Measurements from ENCODE around the gene TMPRSS11E.
"Not testable (repeated sequence)": the region's sequence is repeated elsewhere in the genome, so short reads cannot be mapped to it uniquely, and the experiment has no call there.

TMPRSS11E gene

DNA sequence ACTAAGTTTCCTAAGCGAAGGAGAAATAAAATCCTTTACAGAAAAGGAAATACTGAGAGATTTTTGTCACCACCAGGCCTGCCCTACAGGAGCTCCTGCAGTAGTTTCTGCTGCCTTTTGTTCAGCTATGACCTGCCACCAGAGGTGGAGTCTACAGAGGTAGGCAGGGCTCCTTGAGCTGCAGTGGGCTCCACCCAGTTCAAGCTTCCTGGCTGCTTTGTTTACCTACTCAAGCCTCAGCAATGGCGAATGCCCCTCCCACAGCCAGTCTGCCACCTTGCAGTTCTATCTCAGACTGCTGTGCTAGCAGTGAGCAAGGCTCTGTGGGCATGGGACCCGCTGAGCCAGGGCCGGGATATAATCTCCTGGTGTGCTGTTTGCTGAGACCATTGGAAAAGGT is 57.6 kb downstream of the TMPRSS11E start:
- H3K4me1 ChIP-seq (ENCODE audit: insufficient read depth, low read length); H3K4me3 ChIP-seq (ENCODE audit: low read length); H3K9ac ChIP-seq (ENCODE audit: low read depth, low read length); H3K27ac ChIP-seq (ENCODE audit: low read length); H3K27me3 ChIP-seq (ENCODE audit: insufficient read depth, low read length); H3K36me3 ChIP-seq (ENCODE audit: insufficient read depth, low read depth, low read length): not testable (repeated sequence)
- peaks cover 11% of the 10 kb centered on the region for H3K9me3 ChIP-seq (ENCODE audit: insufficient read depth, low read depth, low read length)

GRCh38 chr4:68505452-68505851 is 58.2 kb downstream of the TMPRSS11E start:
- not testable (repeated sequence) for H3K9ac ChIP-seq (ENCODE audit: low read depth, low read length); H3K27me3 ChIP-seq (ENCODE audit: insufficient read depth, low read length); H3K36me3 ChIP-seq (ENCODE audit: insufficient read depth, low read depth, low read length); H3K4me1 ChIP-seq (ENCODE audit: insufficient read depth, low read length); H3K27ac ChIP-seq (ENCODE audit: low read length); H3K4me3 ChIP-seq (ENCODE audit: low read length)
- peaks cover 11% of the 10 kb centered on the region for H3K9me3 ChIP-seq (ENCODE audit: insufficient read depth, low read depth, low read length)

GRCh38 chr4:68518889-68519288 is 71.6 kb downstream of the TMPRSS11E start:
- no peaks in the 10 kb centered on the region for H3K4me1 ChIP-seq (ENCODE audit: insufficient read depth, low read length)
- no peaks in the 10 kb centered on the region for H3K9me3 ChIP-seq (ENCODE audit: insufficient read depth, low read depth, low read length)
- no peaks in the 10 kb centered on the region for H3K27me3 ChIP-seq (ENCODE audit: insufficient read depth, low read length)
- no peaks in the 10 kb centered on the region for H3K36me3 ChIP-seq (ENCODE audit: insufficient read depth, low read depth, low read length)
- H3K27ac ChIP-seq (ENCODE audit: low read length) = no peak overlapping the region
- no peak overlapping the region for H3K9ac ChIP-seq (ENCODE audit: low read depth, low read length)
- no peak overlapping the region for H3K4me3 ChIP-seq (ENCODE audit: low read length)

DNA sequence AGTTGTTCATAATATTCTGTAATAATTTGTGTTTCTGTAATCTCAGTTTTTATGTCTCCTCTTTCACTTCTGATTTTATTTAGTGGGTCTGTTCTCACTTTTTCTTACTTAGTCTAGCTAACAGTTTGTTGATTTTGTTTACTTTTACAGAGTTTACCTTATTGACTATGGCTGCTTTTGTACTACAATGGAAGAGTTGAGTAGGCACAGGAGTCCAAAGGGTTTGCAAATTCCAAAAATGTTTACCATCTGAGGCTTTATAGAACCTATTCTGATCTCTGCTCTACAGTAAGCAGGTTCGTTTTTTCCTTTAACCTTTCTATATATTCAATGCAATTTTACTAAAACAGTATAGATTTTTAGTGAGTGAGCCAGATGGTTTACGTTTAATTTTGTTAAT is 73.7 kb downstream of the TMPRSS11E start:
- Histone ChIP-seq H3K4me1 (ENCODE audit: insufficient read depth, low read length) (no peaks in the 10 kb centered on the region), H3K9ac (ENCODE audit: low read depth, low read length) (no peak overlapping the region), H3K4me3 (ENCODE audit: low read length) (no peak overlapping the region), H3K9me3 (ENCODE audit: insufficient read depth, low read depth, low read length) (no peaks in the 10 kb centered on the region), H3K36me3 (ENCODE audit: insufficient read depth, low read depth, low read length) (no peaks in the 10 kb centered on the region), H3K27ac (ENCODE audit: low read length) (no peak overlapping the region), H3K27me3 (ENCODE audit: insufficient read depth, low read length) (no peaks in the 10 kb centered on the region)

GRCh38 chr4:68522232-68522631 is 75.0 kb downstream of the TMPRSS11E start:
- not testable (repeated sequence) for H3K9me3 ChIP-seq (ENCODE audit: insufficient read depth, low read depth, low read length); H3K4me3 ChIP-seq (ENCODE audit: low read length); H3K9ac ChIP-seq (ENCODE audit: low read depth, low read length); H3K27me3 ChIP-seq (ENCODE audit: insufficient read depth, low read length); H3K36me3 ChIP-seq (ENCODE audit: insufficient read depth, low read depth, low read length); H3K27ac ChIP-seq (ENCODE audit: low read length); H3K4me1 ChIP-seq (ENCODE audit: insufficient read depth, low read length)

- Histone ChIP-seq H3K4me3 (ENCODE audit: low read length) (no peak overlapping the region), H3K36me3 (ENCODE audit: insufficient read depth, low read depth, low read length) (no peaks in the 10 kb centered on the region), H3K4me1 (ENCODE audit: insufficient read depth, low read length) (no peaks in the 10 kb centered on the region), H3K9ac (ENCODE audit: low read depth, low read length) (no peak overlapping the region), H3K27ac (ENCODE audit: low read length) (no peak overlapping the region), H3K27me3 (ENCODE audit: insufficient read depth, low read length) (no peaks in the 10 kb centered on the region), H3K9me3 (ENCODE audit: insufficient read depth, low read depth, low read length) (no peaks in the 10 kb centered on the region; the same call in none of the 2 replicates)
These were observed 88.7 kb downstream of the TMPRSS11E start for GRCh38 chr4:68535974-68536373.

GRCh38 chr4:68536375-68536774 is 89.1 kb downstream of the TMPRSS11E start:
- Histone ChIP-seq H3K4me1 (ENCODE audit: insufficient read depth, low read length) (no peaks in the 10 kb centered on the region), H3K27me3 (ENCODE audit: insufficient read depth, low read length) (no peaks in the 10 kb centered on the region), H3K36me3 (ENCODE audit: insufficient read depth, low read depth, low read length) (no peaks in the 10 kb centered on the region), H3K9me3 (ENCODE audit: insufficient read depth, low read depth, low read length) (no peaks in the 10 kb centered on the region; the same call in none of the 2 replicates), H3K9ac (ENCODE audit: low read depth, low read length) (no peak overlapping the region), H3K27ac (ENCODE audit: low read length) (no peak overlapping the region), H3K4me3 (ENCODE audit: low read length) (no peak overlapping the region)

- H3K27ac ChIP-seq (ENCODE audit: low read length); H3K4me1 ChIP-seq (ENCODE audit: insufficient read depth, low read length); H3K9ac ChIP-seq (ENCODE audit: low read depth, low read length); H3K4me3 ChIP-seq (ENCODE audit: low read length); H3K36me3 ChIP-seq (ENCODE audit: insufficient read depth, low read depth, low read length); H3K9me3 ChIP-seq (ENCODE audit: insufficient read depth, low read depth, low read length); H3K27me3 ChIP-seq (ENCODE audit: insufficient read depth, low read length): not testable (repeated sequence)
These were observed 95.5 kb downstream of the TMPRSS11E start for GRCh38 chr4:68542742-68543141.
